ENCODE measurements around the gene HAPLN2. TPM values are rescaled to one million over a fixed set of nuclear protein-coding genes. Genes with fewer than 3 reads are reported as not detected.

The HAPLN2 gene
- total and polyA plus RNA-seq, 2 of the 8 experiments (the other 6 are each of a cell fraction or from before 2014, with no cell fraction given) = 0.19 to 0.51 TPM

GRCh38 chr1:156600733-156601121 is 18.5 kb upstream of the HAPLN2 start:
- Histone ChIP-seq H3K4ac (replicated peaks; ENCODE audit: insufficient read length, low read depth, low read length) (no peak overlapping the region), H3K27ac (ENCODE audit: low read depth, low read length) (peak overlapping the region; percentile 73), H2AFZ (ENCODE audit: low read length) (peak overlapping the region; percentile 37; the same call in 1 of the 2 replicates), H4K5ac (ENCODE audit: insufficient read length, low read depth, low read length) (no peak overlapping the region), H2BK12ac (ENCODE audit: low read depth, low read length) (0 out of 2 replicates have a peak overlapping the region, but pooled peaks have one; percentile 17), H3K56ac (replicated peaks; ENCODE audit: insufficient read length, low read depth, low read length) (no peak overlapping the region), H2AK5ac (ENCODE audit: low read depth, low read length) (peak overlapping the region; percentile 71; the same call in 1 of the 2 replicates), H3K4me1 (replicated peaks in 1 of 4; ENCODE audit: control insufficient read depth in 3 of 4, insufficient read depth in 4 of 4, low read length in 3 of 4) (peaks cover 0 to 8% (median 3%) of the 10 kb centered on the region in 4 experiments; a peak in 5 of 7 replicates), H3K9ac (replicated peaks in 1 of 4; ENCODE audit: extremely low read depth in 1 of 4, low read depth in 3 of 4, low read length in 3 of 4) (peak overlapping the region; percentile 40 to 91 (median 84)), H3K4me2 (ENCODE audit: insufficient read depth in 1 of 2, low read depth in 2 of 2, low read length in 2 of 2) (peak overlapping the region; percentile 55 to 73), H2BK15ac (ENCODE audit: low read length) (no peak overlapping the region), H3K27me3 (replicated peaks in 1 of 4; ENCODE audit: control insufficient read depth in 3 of 4, extremely low read depth in 1 of 4, insufficient read depth in 3 of 4, low read length in 3 of 4) (no peaks in the 10 kb centered on the region), H3K23ac (ENCODE audit: insufficient read length) (no peak overlapping the region), H3K79me2 (ENCODE audit: control insufficient read depth in 1 of 2, insufficient read depth in 2 of 2, low read length in 2 of 2) (peaks cover 3 to 19% of the 10 kb centered on the region in 2 experiments), H3K4me3 (ENCODE audit: extremely low read depth in 1 of 4, insufficient read depth in 2 of 4, low read depth in 3 of 4, low read length in 4 of 4) (peak overlapping the region; percentile 86 to 97 (median 91)), H2BK120ac (replicated peaks; ENCODE audit: low read depth, low read length) (no peak overlapping the region), H4K8ac (ENCODE audit: extremely low read depth, insufficient read depth, low read length) (peak overlapping the region; percentile 26; the same call in 1 of the 2 replicates), H3K23me2 (ENCODE audit: low read depth, low read length) (peaks cover 5% of the 10 kb centered on the region; the same call in 1 of the 2 replicates), H3K79me1 (ENCODE audit: low read depth, low read length) (peaks cover 2% of the 10 kb centered on the region; the same call in 1 of the 2 replicates), H3K18ac (ENCODE audit: extremely low read depth, low read length) (peak overlapping the region; percentile 85; the same call in 1 of the 2 replicates), H4K20me1 (replicated peaks in 1 of 2; ENCODE audit: control insufficient read depth in 1 of 2, insufficient read depth in 2 of 2, low read length in 2 of 2) (peaks cover 0 to 1% of the 10 kb centered on the region in 2 experiments), H2BK5ac (ENCODE audit: low read depth, low read length) (peak overlapping the region; percentile 66; the same call in 1 of the 2 replicates), H4K91ac (replicated peaks; ENCODE audit: insufficient read length, low read length) (no peak overlapping the region), H3K14ac (ENCODE audit: insufficient read length) (no peak overlapping the region), H3K9me3 (ENCODE audit: insufficient read depth in 2 of 2, low read depth in 1 of 2, low read length in 1 of 2) (no peaks in the 10 kb centered on the region), H2BK20ac (ENCODE audit: low read length) (no peak overlapping the region), H3K36me3 (ENCODE audit: control insufficient read depth in 2 of 4, insufficient read depth in 4 of 4, low read length in 3 of 4) (peaks cover 13 to 31% (median 29%) of the 10 kb centered on the region in 4 experiments)
- POLR2A ChIA-PET (ENCODE audit: partially characterized antibody) = interaction anchor here (0.7 to 6.6 kb wide), 8 partner anchors 8 to 128 kb away, joined by 3 to 66 read pairs (median 3); partner anchors contain the start of genes IQGAP3, ISG20L2 and NAXE
- no peak for TF ChIP-seq SP1 (IDR thresholded peaks at IDR 0.05; ENCODE audit: low read depth, low read length)
- TF ChIP-seq MAX (IDR thresholded peaks at IDR 0.05) = no peak
- TF ChIP-seq RAD21 (IDR thresholded peaks at IDR 0.05 in 1 of 2, conservative IDR thresholded peaks at IDR 0.05 in 1 of 2; ENCODE audit: low read depth in 2 of 2, low read length in 2 of 2) = no peak
- TF ChIP-seq CREB1 (IDR thresholded peaks at IDR 0.05) = no peak
- no peak for TF ChIP-seq USF2 (IDR thresholded peaks at IDR 0.05; ENCODE audit: low read length)
- TF ChIP-seq HDAC2 (IDR thresholded peaks at IDR 0.05; ENCODE audit: borderline replicate concordance in 1 of 2, low read depth in 2 of 2, low read length in 2 of 2) = no peak
- TF ChIP-seq SP2 (IDR thresholded peaks at IDR 0.05; ENCODE audit: low read length) = no peak
- no peak for TF ChIP-seq ATF3 (IDR thresholded peaks at IDR 0.05; ENCODE audit: insufficient read depth, low read depth, low read length)
- TF ChIP-seq CHD1 (IDR thresholded peaks at IDR 0.05; ENCODE audit: low read depth, low read length) = no peak
- no peak for TF ChIP-seq E2F6 (IDR thresholded peaks at IDR 0.05)
- DNase-seq (ENCODE audit: low read depth in 1 of 2, low spot score in 2 of 2) = no peak
- CTCF ChIA-PET (ENCODE audit: partially characterized antibody) = interaction anchor here (0.8 to 3.2 kb wide), 6 partner anchors 8 to 116 kb away, joined by 3 to 12 read pairs (median 4); partner anchors contain the start of gene HAPLN2
- no peak for FAIRE-seq
- 11% methylated on average over 13 of the region's 13 CpGs; no CpG with 5 or more reads in 1 of the 2 experiments for WGBS, 2 experiments (ENCODE audit: extremely low coverage in 1 of 2, insufficient coverage in 1 of 2, insufficient read length in 1 of 2, insufficient replicate concordance in 2 of 2, low coverage in 1 of 2, low lambda C conversion rate in 2 of 2, missing lambda C conversion rate in 1 of 2)

All from H1 (cell line).